K562 (cell line): ENCODE results near the gene AP3B1. TPM values are rescaled to one million over a fixed set of nuclear protein-coding genes. Genes with fewer than 3 reads are reported as not detected.

Experiments
- ATAC-seq: fragments of 200-7000 bp; cut with Tn5 transposase; 3 replicates; pipeline ENCODE4 v1.9.1; 2020; ENCODE audit warnings: moderate library complexity
- BruUV-seq: library from RNA; stranded (reverse); fragments of 400-500 nt; replicated peaks from 2 replicates; lab custom pipeline; 2021; lab: Mats Ljungman, UMichigan
- CTCF ChIA-PET: fragments of 300-600 bp; formaldehyde crosslinking; extraction: SDS; loops from one replicate; lab custom pipeline; 2021; ENCODE audit warnings: low intra/inter-chr PET ratio; lab: Yijun Ruan, JAX
- POLR2A ChIA-PET: fragments of 300-600, 350-650 bp; sonication (Branson Sonifier 250); formaldehyde crosslinking; extraction: SDS; loops from one replicate; lab custom pipeline; 2021; ENCODE audit warnings: antibody characterized with exemption, inconsistent platforms; lab: Yijun Ruan, JAX
- DNase-seq, 4 experiments: peaks; one replicate each; pipeline versions ENCODE4 v3.0.0 to v3.0.0-alpha.2; 2011 to 2018; ENCODE audit warnings: low spot score in 3 of 4, mixed read lengths in 3 of 4; ENCODE audit errors: extremely low read depth in 1 of 4
- FAIRE-seq: peaks from 2 replicates; lab custom pipeline; 2011; peaks lifted over from hg19 to GRCh38; lab: Jason Lieb, UNC
- H2AFZ ChIP-seq: 2 replicates; pipeline ENCODE4 v1.6.0; 2011; ENCODE audit warnings: low read depth, low read length, control low read depth, inconsistent platforms
- H3K27ac ChIP-seq: fragments of 200-600 bp; 3 replicates; pipeline ENCODE4 v1.8.0; 2011; ENCODE audit warnings: low read depth, mild to moderate bottlenecking, control low read depth, inconsistent platforms, low read length, moderate library complexity, mixed read lengths; ENCODE audit errors: extremely low read depth
- H3K27me3 ChIP-seq, 2 experiments: fragments of 300-600 bp in 1 of 2; 2 replicates in 1 of 2; 3 replicates in 1 of 2; pipeline versions ENCODE4 v1.6.0 to v1.8.0; 2011; ENCODE audit warnings: inconsistent platforms in 2 of 2, low read length in 2 of 2, mild to moderate bottlenecking in 1 of 2, mixed read lengths in 1 of 2, moderate library complexity in 1 of 2; ENCODE audit not compliant: control insufficient read depth in 2 of 2, insufficient read depth in 2 of 2
- H3K36me3 ChIP-seq: fragments of 300-600 bp; 3 replicates; pipeline ENCODE4 v1.8.0; 2011; ENCODE audit warnings: mild to moderate bottlenecking, low read length, inconsistent platforms; ENCODE audit not compliant: control insufficient read depth, insufficient read depth
- H3K4me1 ChIP-seq, 2 experiments: fragments of 200-600 bp in 1 of 2; replicated peaks in 1 of 2; 2 replicates in 1 of 2; 3 replicates in 1 of 2; pipeline versions ENCODE4 v1.5.1 to v1.8.0; 2011; ENCODE audit warnings: inconsistent platforms in 2 of 2, low read length in 2 of 2, mild to moderate bottlenecking in 1 of 2, mixed read lengths in 1 of 2, moderate library complexity in 1 of 2; ENCODE audit not compliant: control insufficient read depth in 2 of 2, insufficient read depth in 2 of 2
- H3K4me2 ChIP-seq: 2 replicates; pipeline ENCODE4 v1.6.1; 2011; ENCODE audit warnings: low read length, control low read depth, inconsistent platforms, mixed read lengths; ENCODE audit not compliant: insufficient read depth
- H3K4me3 ChIP-seq: fragments of 200-600 bp; sonication (generic), shearing (Covaris generic); 2 replicates; pipeline ENCODE4 v1.5.1; 2016; ENCODE audit warnings: control low read depth, inconsistent platforms
- H3K79me2 ChIP-seq: fragments of 200-600 bp; 3 replicates; pipeline ENCODE4 v1.8.0; 2011; ENCODE audit warnings: low read length, inconsistent platforms; ENCODE audit not compliant: control insufficient read depth, insufficient read depth
- H3K9ac ChIP-seq, 2 experiments: 2 replicates each; pipeline versions ENCODE4 v1.6.0 to v1.6.1; 2011; ENCODE audit warnings: low read depth in 2 of 2, low read length in 2 of 2, control low read depth in 1 of 2, inconsistent platforms in 1 of 2, mild to moderate bottlenecking in 1 of 2, mixed read lengths in 1 of 2; ENCODE audit not compliant: insufficient read depth in 1 of 2
- H3K9me1 ChIP-seq: one replicate; pipeline ENCODE4 v1.6.0; 2011; ENCODE audit warnings: inconsistent platforms, mild to moderate bottlenecking, low read length, moderate library complexity; ENCODE audit not compliant: control insufficient read depth, insufficient read depth
- H3K9me3 ChIP-seq: replicated peaks from 2 replicates; pipeline ENCODE4 v1.5.1; 2011; ENCODE audit warnings: low read depth, low read length, inconsistent platforms; ENCODE audit not compliant: control insufficient read depth, insufficient read depth
- H4K20me1 ChIP-seq: replicated peaks from 2 replicates; pipeline ENCODE4 v1.6.1; 2011; ENCODE audit warnings: low read length, inconsistent platforms, mixed read lengths; ENCODE audit not compliant: control insufficient read depth, insufficient read depth
- CBFA2T3 ChIP-seq: fragments of 450-650 bp; IDR thresholded peaks from 2 replicates; pipeline ENCODE4 v1.6.1; 2017
- HES1 ChIP-seq: fragments of 450-650 bp; IDR thresholded peaks from 2 replicates; pipeline ENCODE4 v1.6.1; 2016; ENCODE audit warnings: low read depth, mild to moderate bottlenecking, moderate library complexity
- MLX ChIP-seq, 2 experiments: fragments of 450-650 bp in 1 of 2; sonication (generic) in 1 of 2; formaldehyde crosslinking; conservative IDR thresholded peaks; 2 replicates each; pipeline versions ENCODE4 v1.4.0 to v1.8.1; 2020 to 2022; ENCODE audit warnings: mild to moderate bottlenecking in 1 of 2, missing genetic modification reagents in 1 of 2
- NCOA6 ChIP-seq: fragments of 450-650 bp; IDR thresholded peaks from 2 replicates; pipeline ENCODE4 v1.6.1; 2017; ENCODE audit warnings: mild to moderate bottlenecking
- NFRKB ChIP-seq: fragments of 450-650 bp; IDR thresholded peaks from 2 replicates; pipeline ENCODE4 v1.6.1; 2016; ENCODE audit warnings: low read depth
- NFYB ChIP-seq: IDR thresholded peaks from 2 replicates; pipeline ENCODE4 v1.6.1; 2011; ENCODE audit warnings: mild to moderate bottlenecking, moderate library complexity; ENCODE audit not compliant: insufficient read length; ENCODE audit errors: extremely low read depth
- NONO ChIP-seq, 2 experiments: fragments of 200-400 bp in 1 of 2; fragments of 450-650 bp in 1 of 2; formaldehyde crosslinking in 1 of 2; IDR thresholded peaks; 2 replicates each; pipeline ENCODE4 v1.6.1; 2017; ENCODE audit warnings: low read depth in 2 of 2, mild to moderate bottlenecking in 2 of 2, moderate library complexity in 2 of 2, low read length in 1 of 2
- POLR2AphosphoS2 ChIP-seq: IDR thresholded peaks from 2 replicates; pipeline ENCODE4 v1.6.1; 2012; ENCODE audit warnings: low read length, improper control_type of control experiment
- POLR3G ChIP-seq: IDR thresholded peaks from 2 replicates; pipeline ENCODE4 v1.6.1; 2011; ENCODE audit not compliant: insufficient read length, insufficient replicate concordance; ENCODE audit errors: extremely low read depth
- RUNX1 ChIP-seq: sonication (generic); IDR thresholded peaks from 2 replicates; pipeline ENCODE4 v1.6.1; 2016; ENCODE audit warnings: antibody characterized with exemption, low read depth
- SETDB1 ChIP-seq: IDR thresholded peaks from one replicate; pipeline ENCODE4 v1.6.1; 2012; ENCODE audit warnings: low read length, control low read depth, inconsistent platforms
- STAG1 ChIP-seq: sonication (generic); formaldehyde crosslinking; IDR thresholded peaks from 2 replicates; pipeline ENCODE4 v1.5.0; 2020; ENCODE audit warnings: missing genetic modification reagents, borderline replicate concordance
- TGIF2 ChIP-seq: sonication (generic); formaldehyde crosslinking; IDR thresholded peaks from 2 replicates; pipeline ENCODE4 v1.8.1; 2022; ENCODE audit warnings: mild to moderate bottlenecking, missing genetic modification reagents, moderate library complexity
- THRAP3 ChIP-seq: fragments of 450-650 bp; IDR thresholded peaks from 2 replicates; pipeline ENCODE4 v1.6.1; 2016; ENCODE audit warnings: mild to moderate bottlenecking, inconsistent platforms, borderline replicate concordance
- ZNF124 ChIP-seq: sonication (generic); formaldehyde crosslinking; IDR thresholded peaks from 2 replicates; pipeline ENCODE4 v1.8.1; 2022; ENCODE audit warnings: missing genetic modification reagents
- ZNF146 ChIP-seq: IDR thresholded peaks from one replicate; pipeline ENCODE4 v1.6.1; 2018; ENCODE audit warnings: missing compliant biosample characterization; ENCODE audit not compliant: unreplicated experiment
- ZNF75A ChIP-seq: fragments of 450-650 bp; formaldehyde crosslinking; IDR thresholded peaks from 2 replicates; pipeline ENCODE4 v1.4.0; 2020; ENCODE audit warnings: mild to moderate bottlenecking
- WGBS: fragments of 100-300 bp; shearing (Covaris generic); methylation state at CpG from one replicate; pipeline ENCODE4 v1.1.6; 2016; ENCODE audit warnings: low coverage, mixed read lengths; ENCODE audit not compliant: insufficient coverage; ENCODE audit errors: missing lambda C conversion rate; 5-methylcytosine and 5-hydroxymethylcytosine counted together
- in situ Hi-C: fragments of 300-500 bp; cut with MboI; formaldehyde crosslinking; loops from 4 replicates; pipeline ENCODE4 v1.15.0; 2018; ENCODE audit warnings: inconsistent platforms, mixed read lengths
- intact Hi-C: fragments of 100-400 bp; cut with micrococcal nuclease; formaldehyde crosslinking; loops from 2 replicates; pipeline ENCODE4 v1.14.2; 2022
- polyA plus RNA-seq, 8 experiments: library from polyadenylated mRNA; depleted of rRNA in 4 of 8; stranded (reverse) in 5 of 8; unstranded in 3 of 8; fragments of >200 nt; fragmentation: Nextera tagmentation in 2 of 8; fragmentation: Illumina TruSeq in 1 of 8; extraction: Ambion mirVana in 2 of 8; extraction: Trizol in 1 of 8; gene quantifications; 2 replicates each; pipeline versions ENCODE4 v1.2.1 to v1.2.3, GENCODE V29; 2011 to 2014; ENCODE audit warnings: inconsistent platforms in 1 of 8, missing spikeins in 1 of 8
- total RNA-seq, 7 experiments: library from RNA; depleted of rRNA in 6 of 7; stranded (reverse); fragments of >200 nt in 6 of 7; fragmentation: Illumina TruSeq in 2 of 7; extraction: Trizol in 2 of 7; gene quantifications; 2 replicates each; pipeline versions ENCODE4 v1.2.1 to v1.2.3, GENCODE V29; 2011 to 2021; ENCODE audit warnings: low replicate concordance in 1 of 7

The AP3B1 gene
- total and polyA plus RNA-seq, 9 of the 15 experiments (the other 6 are each of a cell fraction or from before 2014, with no cell fraction given) = 21.1 to 61.8 (median 42.2) TPM

DNA sequence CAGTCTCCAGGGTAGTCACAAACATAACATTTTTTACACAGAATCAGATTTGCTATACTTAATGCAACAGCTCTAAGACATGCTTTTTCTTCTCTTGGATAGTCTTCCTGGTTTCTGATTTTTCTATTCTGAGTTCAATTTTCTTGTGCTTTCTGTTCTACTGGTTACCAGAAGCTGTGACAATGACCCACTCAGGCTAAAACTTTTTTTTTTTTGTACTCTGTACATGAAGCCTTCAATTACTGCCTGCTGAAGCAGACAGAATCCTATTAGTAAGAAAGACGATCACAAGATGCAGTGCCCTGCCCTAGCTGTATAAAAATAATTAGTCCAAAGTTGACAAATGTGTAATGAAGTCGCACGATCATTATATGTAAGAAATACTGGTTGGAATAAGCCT, 287.3 kb downstream of the AP3B1 start:
- in situ Hi-C loops = no loop called here

GRCh38 chr5:78006449-78006848, 288.0 kb downstream of the AP3B1 start:
- no peaks in the 10 kb centered on the region for H3K4me1 ChIP-seq
- no peaks in the 10 kb centered on the region for H3K79me2 ChIP-seq
- peaks cover 7% of the 10 kb centered on the region; the same call in 1 of the 3 replicates for H3K36me3 ChIP-seq
- no peaks in the 10 kb centered on the region for H3K9me1 ChIP-seq
- ATAC-seq (no peak), FAIRE-seq (no peak), DNase-seq (no peak)
- POLR2A ChIA-PET = no interaction called here
- H3K4me2 ChIP-seq = no peak overlapping the region
- H3K27me3 ChIP-seq = no peaks in the 10 kb centered on the region
- no peak overlapping the region for H2AFZ ChIP-seq
- no peak overlapping the region for H3K27ac ChIP-seq
- CTCF ChIA-PET = no interaction called here
- no peak overlapping the region for H3K9ac ChIP-seq
- in situ Hi-C loops (no loop called here), intact Hi-C loops (no loop called here)
- H3K9me3 ChIP-seq = no peaks in the 10 kb centered on the region
- 93% methylated on average over 7 of the region's 7 CpGs for WGBS
- no TSS peak for BruUV-seq
- no peak overlapping the region for H3K4me3 ChIP-seq
- no peaks in the 10 kb centered on the region for H4K20me1 ChIP-seq
- TF ChIP-seq NONO (IDR thresholded peaks at IDR 0.05; ENCODE audit: low read depth in 2 of 2, low read length in 1 of 2) (no peak), ZNF124 (no peak), POLR3G (no peak), CBFA2T3 (no peak), ZNF75A (no peak), MLX (CRISPR knock-in tag; conservative IDR thresholded peaks at IDR 0.05) (no peak), NCOA6 (no peak), STAG1 (CRISPR knock-in tag) (no peak), THRAP3 (no peak)

More for the DNA sequence above, 287.3 kb downstream of the AP3B1 start:
- FAIRE-seq (no peak), ATAC-seq (no peak), DNase-seq (no peak)
- Histone ChIP-seq H3K36me3 (peaks cover 6% of the 10 kb centered on the region; the same call in 1 of the 3 replicates), H3K4me2 (no peak overlapping the region), H3K9ac (no peak overlapping the region), H3K9me1 (no peaks in the 10 kb centered on the region), H3K4me1 (no peaks in the 10 kb centered on the region), H3K27me3 (no peaks in the 10 kb centered on the region), H3K79me2 (no peaks in the 10 kb centered on the region), H4K20me1 (no peaks in the 10 kb centered on the region), H3K4me3 (no peak overlapping the region), H2AFZ (no peak overlapping the region), H3K27ac (no peak overlapping the region), H3K9me3 (no peaks in the 10 kb centered on the region)
- CTCF ChIA-PET = interaction anchor here (1.2 to 2.5 kb wide), 3 partner anchors 140 to 447 kb away, joined by 4 to 16 read pairs (median 8); no protein-coding TSS in a partner anchor
- TF ChIP-seq HES1 (no peak), POLR2AphosphoS2 (no peak), RUNX1 (no peak), TGIF2 (CRISPR knock-in tag) (no peak), NFRKB (no peak), SETDB1 (no peak), ZNF146 (no peak), NFYB (no peak)
- intact Hi-C loops = no loop called here
- POLR2A ChIA-PET = interaction anchor here (0.7 kb wide), 1 partner anchor 28 kb away, joined by 4 read pairs; no protein-coding TSS in a partner anchor
- no TSS peak for BruUV-seq
- 85% methylated on average over 3 of the region's 3 CpGs for WGBS
